Endothelial cell of umbilical vein (primary cell): ENCODE measurements around the gene SCGN.

Experiments
- CTCF ChIP-seq, 2 donors: IDR thresholded peaks; 1 replicate in 1 of 2; 2 replicates in 1 of 2; pipeline ENCODE4 v1.5.1; 2011; ENCODE audit warnings: low read length in 2 of 2, mild to moderate bottlenecking in 2 of 2, moderate library complexity in 2 of 2, control low read depth in 1 of 2, inconsistent platforms in 1 of 2, low read depth in 1 of 2; ENCODE audit not compliant: insufficient read depth in 1 of 2; ENCODE audit errors: extremely low read depth in 1 of 2
- EZH2 ChIP-seq: IDR thresholded peaks from 2 replicates; pipeline ENCODE4 v1.6.1; 2012; ENCODE audit warnings: borderline replicate concordance, low read depth, mild to moderate bottlenecking, moderate library complexity, low read length, inconsistent platforms; ENCODE audit not compliant: severe bottlenecking
- FOS ChIP-seq: IDR thresholded peaks from 2 replicates; pipeline ENCODE4 v1.6.1; 2011; ENCODE audit warnings: mild to moderate bottlenecking, low read length, moderate library complexity, borderline replicate concordance; ENCODE audit not compliant: insufficient read depth
- JUN ChIP-seq: IDR thresholded peaks from 2 replicates; pipeline ENCODE4 v1.6.1; 2011; ENCODE audit warnings: borderline replicate concordance, low read depth; ENCODE audit not compliant: insufficient read length, insufficient read depth
- MAX ChIP-seq: IDR thresholded peaks from 2 replicates; pipeline ENCODE4 v1.6.1; 2011; ENCODE audit not compliant: insufficient read depth, insufficient read length
- POLR2A ChIP-seq: IDR thresholded peaks from 2 replicates; pipeline ENCODE4 v1.6.1; 2012; ENCODE audit warnings: low read depth, mild to moderate bottlenecking, control low read depth, low read length

GRCh38 chr6:25615471-25615870 lies 36.5 kb upstream of the SCGN start:
- no peak for TF ChIP-seq JUN
- no peak for TF ChIP-seq POLR2A
- no peak for TF ChIP-seq CTCF (IDR thresholded peaks at IDR 0.05; ENCODE audit: extremely low read depth in 1 of 2, insufficient read depth in 1 of 2, low read depth in 1 of 2, low read length in 2 of 2)
- no peak for TF ChIP-seq MAX
- TF ChIP-seq FOS = no peak
- TF ChIP-seq EZH2 = no peak
